VCaP (cell line): ENCODE data around the gene RRP12.

Experiments used
- H3K27ac ChIP-seq: fragments of 450-650 bp; 2 replicates; pipeline ENCODE4 v1.5.1; 2017
- TF ChIP-seq, protein P1 (sequence below): fragments of 450-650 bp; conservative IDR thresholded peaks from 2 replicates; pipeline ENCODE4 v1.5.1; 2017; ENCODE audit warnings: mild to moderate bottlenecking, moderate library complexity

Gene RRP12

DNA sequence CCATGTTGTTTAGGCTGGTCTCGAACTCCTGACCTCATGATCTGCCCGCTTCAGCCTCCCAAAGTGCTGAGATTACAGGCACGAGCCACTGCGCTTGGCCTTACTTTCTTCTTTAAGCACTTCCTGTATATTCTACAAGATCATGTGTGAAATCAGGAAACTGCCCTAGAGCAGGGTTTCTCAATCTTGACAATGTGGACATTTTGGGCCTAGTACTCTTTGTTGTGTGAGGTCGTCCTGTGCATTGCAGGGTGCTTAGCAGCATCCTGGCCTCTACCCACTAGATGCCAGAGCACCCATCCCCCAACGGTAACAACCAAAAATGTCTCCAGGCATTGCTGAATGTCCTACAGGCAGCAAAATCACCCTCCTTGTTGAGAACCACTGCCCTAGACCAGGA is 24.7 kb downstream of the RRP12 start:
- TF ChIP-seq, protein P1, sequence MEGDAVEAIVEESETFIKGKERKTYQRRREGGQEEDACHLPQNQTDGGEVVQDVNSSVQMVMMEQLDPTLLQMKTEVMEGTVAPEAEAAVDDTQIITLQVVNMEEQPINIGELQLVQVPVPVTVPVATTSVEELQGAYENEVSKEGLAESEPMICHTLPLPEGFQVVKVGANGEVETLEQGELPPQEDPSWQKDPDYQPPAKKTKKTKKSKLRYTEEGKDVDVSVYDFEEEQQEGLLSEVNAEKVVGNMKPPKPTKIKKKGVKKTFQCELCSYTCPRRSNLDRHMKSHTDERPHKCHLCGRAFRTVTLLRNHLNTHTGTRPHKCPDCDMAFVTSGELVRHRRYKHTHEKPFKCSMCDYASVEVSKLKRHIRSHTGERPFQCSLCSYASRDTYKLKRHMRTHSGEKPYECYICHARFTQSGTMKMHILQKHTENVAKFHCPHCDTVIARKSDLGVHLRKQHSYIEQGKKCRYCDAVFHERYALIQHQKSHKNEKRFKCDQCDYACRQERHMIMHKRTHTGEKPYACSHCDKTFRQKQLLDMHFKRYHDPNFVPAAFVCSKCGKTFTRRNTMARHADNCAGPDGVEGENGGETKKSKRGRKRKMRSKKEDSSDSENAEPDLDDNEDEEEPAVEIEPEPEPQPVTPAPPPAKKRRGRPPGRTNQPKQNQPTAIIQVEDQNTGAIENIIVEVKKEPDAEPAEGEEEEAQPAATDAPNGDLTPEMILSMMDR: no peak
- no peak overlapping the region for H3K27ac ChIP-seq

DNA sequence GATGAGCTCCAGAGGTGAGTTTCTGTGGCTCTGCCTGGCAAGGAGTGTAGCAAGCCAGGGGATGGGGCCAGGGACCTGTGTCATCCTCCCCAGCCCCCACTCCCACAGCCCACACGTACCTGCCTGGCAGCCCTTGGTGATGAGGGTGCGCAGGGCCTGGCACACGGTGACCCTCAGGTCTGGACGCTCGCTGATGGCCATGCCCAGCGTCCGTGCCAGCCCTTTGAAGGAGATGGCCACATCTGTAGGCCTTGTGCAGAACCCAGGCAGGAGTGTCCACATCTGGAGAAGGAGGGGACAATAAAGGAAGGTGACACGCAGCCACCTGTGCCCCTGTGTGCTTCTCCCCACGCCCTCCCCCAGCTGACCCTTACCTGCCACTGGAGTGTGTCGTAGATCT is 27.7 kb downstream of the RRP12 start:
- TF ChIP-seq, protein P1: no peak
- H3K27ac ChIP-seq: no peak overlapping the region

DNA sequence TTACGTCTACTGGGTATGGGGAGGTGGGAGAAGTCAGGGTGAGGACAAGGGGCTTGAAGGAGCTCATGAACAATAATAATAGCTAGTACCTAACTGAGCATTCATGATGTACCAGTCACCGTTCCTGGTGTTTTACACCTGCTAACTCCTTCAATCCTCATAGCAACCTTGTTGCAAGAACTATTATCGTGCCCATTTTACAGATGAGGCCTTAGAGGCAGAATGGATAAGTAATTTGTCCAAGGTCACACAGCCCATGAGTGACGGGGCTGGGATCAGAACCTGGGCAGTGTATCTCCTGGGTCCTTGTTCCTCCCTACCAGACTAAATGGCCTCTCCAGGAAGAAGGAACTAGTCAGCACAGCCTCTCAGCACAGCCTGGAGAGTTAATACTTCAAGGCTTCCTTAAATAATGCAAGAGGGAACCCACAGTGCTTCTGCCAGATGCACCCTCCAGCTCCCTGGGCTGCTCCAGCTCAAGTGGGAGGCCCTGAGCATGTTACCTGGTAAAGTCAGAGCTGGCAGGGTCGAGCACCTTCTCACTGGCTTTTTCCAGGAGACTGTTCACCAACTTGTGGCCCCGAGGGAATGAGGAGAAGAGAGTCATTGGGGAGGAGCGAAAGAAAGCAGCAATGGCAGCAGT is 28.8 kb downstream of the RRP12 start:
- TF ChIP-seq, protein P1: no peak
- no peak overlapping the region for H3K27ac ChIP-seq

DNA sequence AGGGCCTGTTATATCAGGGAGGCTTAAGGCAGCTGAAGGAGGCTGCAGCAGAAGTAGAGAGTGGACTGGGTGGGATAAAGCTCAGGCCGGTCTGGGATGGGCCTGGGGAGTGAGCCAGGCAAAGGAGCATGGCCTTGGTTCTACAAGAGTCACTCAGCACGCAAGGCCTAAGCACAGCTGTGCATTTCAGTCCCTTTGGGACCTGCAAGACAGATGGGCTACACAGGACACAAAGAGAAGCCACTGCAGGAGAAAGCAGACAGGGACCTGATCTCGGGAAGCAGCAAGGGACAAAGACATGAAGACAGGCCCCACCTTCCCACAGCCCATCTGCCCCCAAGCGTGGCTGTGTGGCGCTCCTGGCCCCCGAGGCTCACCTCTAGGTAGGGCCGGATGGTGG is 29.4 kb downstream of the RRP12 start:
- TF ChIP-seq, protein P1: no peak
- H3K27ac ChIP-seq: no peak overlapping the region

DNA sequence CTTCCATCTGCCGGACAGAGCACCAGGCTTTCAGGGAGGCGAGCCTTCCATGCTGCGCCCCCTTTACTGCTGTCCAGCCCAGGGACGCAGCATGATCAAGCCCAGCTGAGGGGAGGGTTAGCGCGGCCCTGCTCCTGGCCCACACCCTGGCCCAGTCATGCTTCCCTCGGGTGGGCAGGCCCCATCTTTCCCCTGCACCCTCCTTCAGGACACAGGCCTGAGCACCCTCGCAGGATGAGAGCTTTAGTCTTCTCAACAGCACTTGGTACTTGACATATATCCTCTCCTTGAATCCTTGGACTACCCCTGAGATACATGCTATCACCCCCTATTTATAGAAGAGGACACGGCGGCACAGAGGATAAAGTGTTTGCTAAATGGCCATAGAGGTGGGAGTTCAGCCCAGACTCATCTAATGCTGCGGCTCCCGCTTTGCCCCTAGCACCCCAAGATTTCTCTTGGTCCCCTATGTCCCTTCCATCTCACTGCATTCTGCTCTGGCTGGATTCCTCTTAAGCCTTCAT is 34.0 kb downstream of the RRP12 start:
- TF ChIP-seq, protein P1: no peak
- H3K27ac ChIP-seq: no peak overlapping the region

DNA sequence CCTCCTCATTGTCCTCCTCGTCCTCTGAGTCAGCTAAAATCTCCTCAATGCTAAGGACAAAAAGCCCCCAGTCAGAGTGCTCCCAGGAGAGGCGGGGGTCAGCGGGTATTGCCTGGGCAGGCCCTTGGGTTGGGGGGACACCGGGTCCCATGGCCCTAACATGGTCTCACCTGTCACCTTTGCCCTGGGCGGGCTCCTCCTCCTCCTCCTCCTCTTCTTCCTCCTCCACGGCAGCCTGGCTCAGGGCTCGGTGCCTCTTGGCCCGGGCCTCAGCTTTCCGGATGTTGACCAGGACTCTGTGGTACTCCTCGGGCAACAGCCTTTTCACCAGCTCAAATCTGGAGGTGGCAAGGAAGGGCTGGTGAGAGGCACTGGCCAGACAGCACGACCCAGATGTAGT is 34.6 kb downstream of the RRP12 start:
- no peak overlapping the region for H3K27ac ChIP-seq
- TF ChIP-seq, protein P1: no peak

DNA sequence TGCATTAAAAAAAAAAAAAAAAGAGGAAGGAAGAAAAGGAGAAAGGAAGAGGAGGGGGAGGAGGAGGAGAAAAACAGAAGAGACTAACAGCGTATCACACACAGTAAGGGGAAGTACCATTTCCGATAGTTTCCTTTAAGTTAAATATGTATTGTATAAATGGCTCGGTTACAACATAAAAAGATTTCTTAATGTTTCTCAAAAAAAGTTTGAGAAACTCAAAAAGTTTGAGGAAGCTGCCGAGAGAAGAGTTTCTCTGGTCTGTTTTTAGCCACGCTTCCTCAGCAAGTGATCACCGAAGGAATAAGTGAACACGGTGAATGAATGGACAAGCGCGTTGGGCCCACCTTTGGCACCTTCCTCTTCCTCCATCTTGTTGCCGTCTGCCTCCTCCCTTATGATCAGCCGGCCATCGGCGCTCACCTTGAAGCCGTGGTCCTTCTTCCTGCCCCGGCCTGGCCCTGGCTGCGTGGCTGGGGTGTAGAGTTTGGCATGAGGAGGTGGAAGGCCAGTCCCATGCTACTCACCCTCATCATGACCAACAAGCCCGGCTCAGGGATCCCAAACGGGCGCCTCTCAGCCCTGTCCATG is 35.3 kb downstream of the RRP12 start:
- TF ChIP-seq, protein P1: no peak
- no peak overlapping the region for H3K27ac ChIP-seq
